HepG2 (cell line): ENCODE results near the gene PTCD1. TPM values are rescaled to one million over a fixed set of nuclear protein-coding genes. Genes with fewer than 3 reads are reported as not detected.

Source experiments
- BHLHE40 ChIP-seq: IDR thresholded peaks from 2 replicates; pipeline ENCODE4 v1.6.1; 2011; ENCODE audit warnings: low read length, improper control_type of control experiment
- BORCS8-MEF2B ChIP-seq: sonication (generic); formaldehyde crosslinking; IDR thresholded peaks from 2 replicates; pipeline ENCODE4 v1.8.0; 2022; ENCODE audit warnings: mild to moderate bottlenecking, missing genetic modification reagents
- FOSL2 ChIP-seq: sonication (generic); formaldehyde crosslinking; IDR thresholded peaks from 2 replicates; pipeline ENCODE4 v1.4.0; 2020; ENCODE audit warnings: missing genetic modification reagents
- FOXA3 ChIP-seq: IDR thresholded peaks from 2 replicates; pipeline ENCODE4 v1.6.1; 2016; ENCODE audit warnings: missing genetic modification reagents, missing compliant biosample characterization
- GATAD2A ChIP-seq: IDR thresholded peaks from 2 replicates; pipeline ENCODE4 v1.6.1; 2016
- HDAC6 ChIP-seq: fragments of 200-600 bp; sonication (generic); IDR thresholded peaks from 2 replicates; pipeline ENCODE4 v1.7.0; 2017; ENCODE audit warnings: mild to moderate bottlenecking, antibody characterized with exemption, low read length, low read depth
- ISX ChIP-seq: sonication (generic); formaldehyde crosslinking; conservative IDR thresholded peaks from 2 replicates; pipeline ENCODE4 v1.5.0; 2020; ENCODE audit warnings: missing genetic modification reagents
- KLF11 ChIP-seq: IDR thresholded peaks from 2 replicates; pipeline ENCODE4 v1.6.1; 2016; ENCODE audit warnings: missing compliant biosample characterization
- KLF12 ChIP-seq: sonication (generic); formaldehyde crosslinking; IDR thresholded peaks from 2 replicates; pipeline ENCODE4 v1.4.0; 2020; ENCODE audit warnings: missing genetic modification reagents, borderline replicate concordance
- LCORL ChIP-seq, 2 experiments: fragments of 450-650 bp in 1 of 2; sonication (generic) in 1 of 2; formaldehyde crosslinking in 1 of 2; IDR thresholded peaks; 2 replicates each; pipeline versions ENCODE4 v1.5.0 to v1.6.1; 2017 to 2020; ENCODE audit warnings: antibody characterized with exemption in 1 of 2, missing genetic modification reagents in 1 of 2
- PCBP1 ChIP-seq: fragments of 200-400 bp; formaldehyde crosslinking; IDR thresholded peaks from 2 replicates; pipeline ENCODE4 v1.6.1; 2017; ENCODE audit warnings: mild to moderate bottlenecking, low read depth, low read length, borderline replicate concordance
- PHF21A ChIP-seq: sonication (generic); formaldehyde crosslinking; IDR thresholded peaks from 2 replicates; pipeline ENCODE4 v1.5.0; 2020; ENCODE audit warnings: mild to moderate bottlenecking, missing genetic modification reagents
- POLR2G ChIP-seq: fragments of 200-400 bp; formaldehyde crosslinking; IDR thresholded peaks from 2 replicates; pipeline ENCODE4 v1.6.1; 2018; ENCODE audit warnings: mild to moderate bottlenecking, low read depth, low read length, moderate library complexity
- RFX3 ChIP-seq: IDR thresholded peaks from 2 replicates; pipeline ENCODE4 v1.6.1; 2016; ENCODE audit warnings: missing biosample characterization, missing genetic modification reagents
- SNAI1 ChIP-seq: sonication (generic); formaldehyde crosslinking; IDR thresholded peaks from 2 replicates; pipeline ENCODE4 v1.5.0; 2020; ENCODE audit warnings: mild to moderate bottlenecking, missing genetic modification reagents, borderline replicate concordance
- TGIF2 ChIP-seq: IDR thresholded peaks from 2 replicates; pipeline ENCODE4 v1.6.1; 2016; ENCODE audit warnings: control low read depth, missing compliant biosample characterization
- TMF1 ChIP-seq: sonication (generic); formaldehyde crosslinking; IDR thresholded peaks from 2 replicates; pipeline ENCODE4 v1.8.1; 2022; ENCODE audit warnings: low read depth, missing genetic modification reagents
- WIZ ChIP-seq: sonication (generic); formaldehyde crosslinking; IDR thresholded peaks from 2 replicates; pipeline ENCODE4 v1.5.1; 2020; ENCODE audit warnings: mild to moderate bottlenecking, missing genetic modification reagents
- ZKSCAN5 ChIP-seq: sonication (generic); formaldehyde crosslinking; IDR thresholded peaks from 2 replicates; pipeline ENCODE4 v1.5.1; 2020; ENCODE audit warnings: mild to moderate bottlenecking, missing genetic modification reagents
- ZNF274 ChIP-seq: sonication (generic); formaldehyde crosslinking; IDR thresholded peaks from 2 replicates; pipeline ENCODE4 v1.5.1; 2020; ENCODE audit warnings: mild to moderate bottlenecking, missing genetic modification reagents
- ZNF350 ChIP-seq: sonication (generic); formaldehyde crosslinking; IDR thresholded peaks from 2 replicates; pipeline ENCODE4 v1.4.0; 2020; ENCODE audit warnings: mild to moderate bottlenecking, low read depth, missing genetic modification reagents, borderline replicate concordance
- ZNF367 ChIP-seq: sonication (generic); formaldehyde crosslinking; IDR thresholded peaks from 2 replicates; pipeline ENCODE4 v1.4.0; 2020; ENCODE audit warnings: missing genetic modification reagents, borderline replicate concordance
- ZNF441 ChIP-seq: sonication (generic); formaldehyde crosslinking; IDR thresholded peaks from 2 replicates; pipeline ENCODE4 v1.7.0; 2021; ENCODE audit warnings: missing genetic modification reagents, borderline replicate concordance
- ZNF839 ChIP-seq: sonication (generic); formaldehyde crosslinking; IDR thresholded peaks from 2 replicates; pipeline ENCODE4 v1.4.0; 2020; ENCODE audit warnings: missing genetic modification reagents, mild to moderate bottlenecking, borderline replicate concordance
- polyA plus RNA-seq, 8 experiments: library from polyadenylated mRNA; depleted of rRNA in 3 of 8; stranded (reverse) in 7 of 8; unstranded in 1 of 8; fragments of >200 nt; fragmentation: Illumina TruSeq in 4 of 8; extraction: Trizol in 4 of 8; gene quantifications; 2 replicates each; pipeline versions ENCODE4 v1.2.1 to v1.2.3, GENCODE V29; 2011 to 2016; ENCODE audit warnings: low read depth in 4 of 8, missing spikeins in 1 of 8, mixed read lengths in 1 of 8; ENCODE audit not compliant: insufficient read depth in 1 of 8
- total RNA-seq, 5 experiments: library from RNA; depleted of rRNA; stranded (reverse); fragments of >200 nt; fragmentation: Illumina TruSeq; extraction: Trizol; gene quantifications; 2 replicates each; pipeline ENCODE4 v1.2.3, GENCODE V29; 2016; ENCODE audit warnings: low read depth in 1 of 5
- TF ChIP-seq, protein P1 (sequence below): sonication (generic); formaldehyde crosslinking; IDR thresholded peaks from 2 replicates; pipeline ENCODE4 v1.5.0; 2020; ENCODE audit warnings: missing genetic modification reagents, mild to moderate bottlenecking, borderline replicate concordance
- TF ChIP-seq, protein P2 (sequence below): sonication (generic); formaldehyde crosslinking; conservative IDR thresholded peaks from 2 replicates; pipeline ENCODE4 v1.8.0; 2022; ENCODE audit warnings: low read depth, missing genetic modification reagents
- TF ChIP-seq, protein P3 (sequence below): IDR thresholded peaks from 2 replicates; pipeline ENCODE4 v1.6.1; 2018; ENCODE audit warnings: missing genetic modification reagents
- TF ChIP-seq, protein P4 (sequence below): sonication (generic); formaldehyde crosslinking; IDR thresholded peaks from 2 replicates; pipeline ENCODE4 v1.4.0; 2020; ENCODE audit warnings: missing genetic modification reagents; ENCODE audit errors: not compliant biosample characterization

PTCD1 gene
- total and polyA plus RNA-seq, 2 of the 13 experiments (the other 11 are each of a cell fraction or from before 2014, with no cell fraction given): 3.0 to 8.4 TPM

DNA sequence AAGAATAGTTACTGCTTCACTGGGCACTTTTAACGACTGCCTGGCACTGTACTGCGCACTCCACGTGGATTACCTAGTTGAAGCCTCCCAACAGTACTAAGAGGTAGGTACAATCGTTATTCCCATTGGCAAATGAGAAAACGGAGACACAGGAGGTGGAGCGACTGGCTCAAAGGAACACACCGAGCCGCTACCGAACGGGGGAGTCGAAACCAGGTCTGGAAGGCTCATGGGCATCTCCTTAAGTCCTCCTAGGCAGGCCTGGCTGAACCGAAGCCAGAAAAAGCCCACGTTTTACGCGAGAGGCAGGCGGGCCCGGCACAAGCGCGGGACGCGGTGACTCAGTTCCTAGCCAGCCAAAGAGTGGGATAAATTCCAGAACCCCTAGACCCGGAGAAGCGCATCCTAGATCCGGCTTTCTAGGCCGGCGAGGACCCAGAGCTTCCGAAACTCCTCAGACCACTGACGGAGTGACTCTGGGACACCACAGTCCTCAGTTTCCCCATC is 30.7 kb downstream of the PTCD1 start (continued):
- TF ChIP-seq, protein P1, sequence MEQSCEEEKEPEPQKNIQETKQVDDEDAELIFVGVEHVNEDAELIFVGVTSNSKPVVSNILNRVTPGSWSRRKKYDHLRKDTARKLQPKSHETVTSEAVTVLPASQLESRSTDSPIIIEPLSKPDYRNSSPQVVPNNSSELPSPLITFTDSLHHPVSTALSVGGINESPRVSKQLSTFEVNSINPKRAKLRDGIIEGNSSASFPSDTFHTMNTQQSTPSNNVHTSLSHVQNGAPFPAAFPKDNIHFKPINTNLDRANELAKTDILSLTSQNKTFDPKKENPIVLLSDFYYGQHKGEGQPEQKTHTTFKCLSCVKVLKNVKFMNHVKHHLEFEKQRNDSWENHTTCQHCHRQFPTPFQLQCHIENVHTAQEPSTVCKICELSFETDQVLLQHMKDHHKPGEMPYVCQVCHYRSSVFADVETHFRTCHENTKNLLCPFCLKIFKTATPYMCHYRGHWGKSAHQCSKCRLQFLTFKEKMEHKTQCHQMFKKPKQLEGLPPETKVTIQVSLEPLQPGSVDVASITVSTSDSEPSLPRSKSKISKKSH (CRISPR knock-in tag): peak; percentile 80; the same call in 1 of the 2 replicates
- no peak for TF ChIP-seq SNAI1 (CRISPR knock-in tag)
- TF ChIP-seq ZNF350 (CRISPR knock-in tag): no peak
- TF ChIP-seq ZNF274 (CRISPR knock-in tag): peak; percentile 14; the same call in 1 of the 2 replicates
- no peak for TF ChIP-seq KLF11
- TF ChIP-seq, protein P2, sequence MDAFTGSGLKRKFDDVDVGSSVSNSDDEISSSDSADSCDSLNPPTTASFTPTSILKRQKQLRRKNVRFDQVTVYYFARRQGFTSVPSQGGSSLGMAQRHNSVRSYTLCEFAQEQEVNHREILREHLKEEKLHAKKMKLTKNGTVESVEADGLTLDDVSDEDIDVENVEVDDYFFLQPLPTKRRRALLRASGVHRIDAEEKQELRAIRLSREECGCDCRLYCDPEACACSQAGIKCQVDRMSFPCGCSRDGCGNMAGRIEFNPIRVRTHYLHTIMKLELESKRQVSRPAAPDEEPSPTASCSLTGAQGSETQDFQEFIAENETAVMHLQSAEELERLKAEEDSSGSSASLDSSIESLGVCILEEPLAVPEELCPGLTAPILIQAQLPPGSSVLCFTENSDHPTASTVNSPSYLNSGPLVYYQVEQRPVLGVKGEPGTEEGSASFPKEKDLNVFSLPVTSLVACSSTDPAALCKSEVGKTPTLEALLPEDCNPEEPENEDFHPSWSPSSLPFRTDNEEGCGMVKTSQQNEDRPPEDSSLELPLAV (CRISPR knock-in tag): no peak
- no peak for TF ChIP-seq BHLHE40
- no peak for TF ChIP-seq TMF1 (CRISPR knock-in tag)
- TF ChIP-seq HDAC6: no peak
- TF ChIP-seq LCORL (IDR thresholded peaks at IDR 0.05): no peak
- no peak; the same call in 1 of the 2 replicates for TF ChIP-seq LCORL (CRISPR knock-in tag; IDR thresholded peaks at IDR 0.05)
- no peak for TF ChIP-seq ZKSCAN5 (CRISPR knock-in tag)
- TF ChIP-seq GATAD2A (CRISPR knock-in tag): no peak
- TF ChIP-seq ZNF839: no peak
- no peak for TF ChIP-seq POLR2G
- no peak for TF ChIP-seq PHF21A (CRISPR knock-in tag)
- peak; percentile 72; the same call in 1 of the 2 replicates for TF ChIP-seq ISX (CRISPR knock-in tag)
- TF ChIP-seq FOSL2 (CRISPR knock-in tag): peak; percentile 2; the same call in 1 of the 2 replicates
- TF ChIP-seq, protein P3, sequence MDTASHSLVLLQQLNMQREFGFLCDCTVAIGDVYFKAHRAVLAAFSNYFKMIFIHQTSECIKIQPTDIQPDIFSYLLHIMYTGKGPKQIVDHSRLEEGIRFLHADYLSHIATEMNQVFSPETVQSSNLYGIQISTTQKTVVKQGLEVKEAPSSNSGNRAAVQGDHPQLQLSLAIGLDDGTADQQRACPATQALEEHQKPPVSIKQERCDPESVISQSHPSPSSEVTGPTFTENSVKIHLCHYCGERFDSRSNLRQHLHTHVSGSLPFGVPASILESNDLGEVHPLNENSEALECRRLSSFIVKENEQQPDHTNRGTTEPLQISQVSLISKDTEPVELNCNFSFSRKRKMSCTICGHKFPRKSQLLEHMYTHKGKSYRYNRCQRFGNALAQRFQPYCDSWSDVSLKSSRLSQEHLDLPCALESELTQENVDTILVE: no peak
- TF ChIP-seq PCBP1: no peak
- TF ChIP-seq WIZ (CRISPR knock-in tag): no peak
- TF ChIP-seq BORCS8-MEF2B (CRISPR knock-in tag): no peak; the same call in 1 of the 2 replicates
- peak; percentile 21 for TF ChIP-seq TGIF2
- TF ChIP-seq RFX3 (CRISPR knock-in tag): no peak
- TF ChIP-seq, protein P4, sequence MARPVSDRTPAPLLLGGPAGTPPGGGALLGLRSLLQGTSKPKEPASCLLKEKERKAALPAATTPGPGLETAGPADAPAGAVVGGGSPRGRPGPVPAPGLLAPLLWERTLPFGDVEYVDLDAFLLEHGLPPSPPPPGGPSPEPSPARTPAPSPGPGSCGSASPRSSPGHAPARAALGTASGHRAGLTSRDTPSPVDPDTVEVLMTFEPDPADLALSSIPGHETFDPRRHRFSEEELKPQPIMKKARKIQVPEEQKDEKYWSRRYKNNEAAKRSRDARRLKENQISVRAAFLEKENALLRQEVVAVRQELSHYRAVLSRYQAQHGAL (CRISPR knock-in tag): no peak
- TF ChIP-seq ZNF441 (CRISPR knock-in tag): 0 out of 2 replicates have a peak, but pooled peaks have one; percentile 26
- no peak for TF ChIP-seq KLF12 (CRISPR knock-in tag)
- TF ChIP-seq ZNF367 (CRISPR knock-in tag): no peak; the same call in 1 of the 2 replicates
- no peak for TF ChIP-seq FOXA3 (CRISPR knock-in tag)
